Stimulated activated CD4-positive, alpha-beta T cell treated with anti-CD3 and anti-CD28 coated beads, Interleukin-15, amount 100 ng/mL, for 48 hours (primary cell): ENCODE measurements around the gene ACTC1.
"Not testable (repeated sequence)": the region's sequence is repeated elsewhere in the genome, so short reads cannot be mapped to it uniquely, and the experiment has no call there.

Source experiments
- DNase-seq, 2 donors: peaks; one replicate each; pipeline ENCODE4 v3.0.0-alpha.2; 2020; ENCODE audit warnings: low read depth in 2 of 2

The ACTC1 gene

DNA sequence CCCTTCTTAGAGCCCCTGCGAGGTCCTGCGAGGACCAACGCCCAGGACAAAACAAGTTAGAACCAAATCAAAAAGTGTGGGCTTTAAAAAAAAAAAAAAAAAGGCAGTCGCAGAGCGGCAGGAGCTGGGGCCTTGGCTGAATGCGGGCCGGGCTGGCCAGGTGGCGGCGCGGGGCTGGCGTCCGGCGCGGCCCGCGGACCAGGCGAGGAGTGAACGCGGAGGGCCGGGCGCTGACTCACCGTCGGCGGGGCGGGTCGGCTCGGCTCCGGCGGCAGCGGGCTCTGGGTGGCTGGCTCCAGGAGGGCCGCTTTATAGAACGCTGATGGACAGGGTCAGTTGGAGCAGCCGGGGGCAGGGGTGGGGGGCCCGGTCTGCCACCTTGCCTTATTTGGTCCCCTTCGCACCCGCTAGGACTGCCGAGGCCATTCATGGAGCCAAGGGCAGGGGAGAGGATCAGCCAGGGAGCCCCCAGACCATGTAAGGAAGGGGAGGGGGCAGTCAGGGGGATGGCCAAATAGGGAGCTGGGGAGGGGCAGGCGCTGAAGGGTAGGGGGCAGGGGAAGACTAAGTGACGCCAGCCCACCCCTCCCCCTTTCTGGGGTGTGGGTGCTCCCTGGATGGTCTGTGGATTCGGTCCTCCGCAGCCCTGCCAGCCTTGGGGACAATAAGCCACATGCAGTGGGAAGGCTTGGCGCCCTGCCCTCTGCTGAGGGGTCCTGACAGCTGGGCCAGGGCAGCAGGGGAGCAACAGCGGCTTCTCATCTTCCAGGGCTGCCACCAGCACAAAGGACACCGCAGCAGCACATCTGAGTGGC lies at the start of gene ACTC1:
Gene ACTC1, minus strand, starts transcription at position 283 of the 815 bp plus-strand sequence. CDS start 741 bp downstream, outside the sequence.
- no peak for DNase-seq

DNA sequence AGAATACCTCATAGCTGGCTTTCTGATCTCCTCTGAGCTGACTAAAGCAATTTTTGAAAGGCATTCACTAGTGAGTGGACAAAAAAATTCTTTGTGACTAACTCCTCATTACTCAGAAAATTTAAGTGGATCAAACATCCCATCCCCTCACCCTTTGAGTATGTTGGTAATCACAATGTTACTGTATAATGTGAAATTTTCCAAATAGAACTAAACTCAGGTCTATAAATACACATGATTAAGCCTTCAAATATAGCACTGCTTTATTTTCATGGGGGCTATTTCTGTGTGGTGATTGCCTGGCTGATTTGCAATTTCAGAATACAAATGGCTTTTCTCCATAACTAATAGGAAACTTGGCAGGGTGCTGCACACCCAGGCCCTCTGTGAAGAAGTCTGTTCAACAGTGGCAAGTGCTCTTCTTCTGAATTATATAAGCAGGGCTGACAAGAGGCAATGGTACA lies 45.9 kb upstream of the ACTC1 start:
- DNase-seq, result no peak

DNA sequence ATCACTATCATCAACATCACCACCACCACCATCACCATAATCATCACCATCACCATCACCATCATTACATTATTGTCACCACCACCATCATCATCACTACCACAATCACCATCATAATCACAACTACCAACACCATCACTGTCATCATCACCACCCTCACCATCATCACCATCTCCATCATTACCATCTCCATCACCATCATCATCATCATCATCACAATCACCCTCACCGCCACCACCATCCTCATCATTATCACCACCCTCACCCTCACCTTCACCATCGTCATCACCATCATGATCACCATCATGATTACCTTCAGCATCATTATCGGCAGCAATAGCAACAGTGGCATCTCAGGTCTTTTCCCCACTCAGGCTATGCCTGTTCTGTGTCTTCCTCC lies 42.9 kb upstream of the ACTC1 start:
- DNase-seq, result no peak

GRCh38 chr15:34837246-34838016 lies 42.1 kb upstream of the ACTC1 start:
- DNase-seq, result no peak

DNA sequence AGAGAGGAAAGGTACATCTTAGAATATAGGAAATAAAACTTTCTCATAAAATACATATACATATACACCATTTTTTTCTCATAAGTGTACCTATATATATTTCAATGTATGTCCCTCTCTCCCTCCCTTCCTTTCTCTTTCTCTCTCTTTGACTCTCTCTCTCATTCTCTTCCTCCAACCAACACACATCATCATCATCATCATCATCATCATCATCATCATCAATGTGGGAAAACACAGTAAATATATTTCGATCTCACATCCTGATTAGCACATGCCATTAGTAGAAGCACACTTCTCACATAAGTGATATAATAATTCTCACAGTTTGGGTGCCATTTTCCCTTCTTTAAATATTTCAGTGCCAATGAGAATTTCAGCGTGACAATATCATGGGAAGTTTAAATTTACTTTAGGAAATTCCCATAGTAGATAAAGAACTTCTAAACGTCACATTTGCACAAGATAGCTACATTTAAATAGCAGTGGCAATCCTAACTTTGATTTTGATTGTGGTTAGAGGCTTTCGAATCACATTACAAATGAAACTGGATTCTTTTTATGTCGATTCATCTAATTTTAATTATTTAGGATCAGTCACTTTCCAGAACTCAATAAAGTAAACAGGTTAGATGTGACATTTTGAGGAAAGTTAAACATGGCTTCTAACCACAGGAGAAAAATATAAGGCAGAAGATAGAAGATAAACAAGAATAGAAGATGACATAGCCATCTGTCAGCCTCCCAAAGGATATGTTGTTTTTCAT lies 33.0 kb upstream of the ACTC1 start:
- no peak for DNase-seq

GRCh38 chr15:34821831-34822230 lies 26.5 kb upstream of the ACTC1 start:
- DNase-seq, result no peak

DNA sequence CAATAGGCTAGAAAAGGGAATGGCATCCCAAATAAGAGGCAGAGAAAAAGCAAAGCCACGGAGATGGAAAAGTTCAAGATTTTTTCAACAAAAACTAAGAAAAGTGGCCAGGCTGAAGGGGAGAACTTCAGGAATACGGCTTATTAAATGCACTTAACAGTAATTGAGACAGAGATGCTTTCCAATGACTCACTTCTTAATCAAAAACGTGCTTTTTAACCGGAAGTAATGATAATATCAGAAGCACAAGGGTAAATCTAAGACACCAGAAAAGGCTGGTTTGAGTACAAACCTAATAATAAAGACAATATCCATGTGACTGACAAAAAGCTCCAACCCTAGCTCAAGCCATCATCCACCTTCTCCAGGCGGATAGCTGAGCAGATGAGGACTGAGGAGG lies 24.8 kb upstream of the ACTC1 start:
- no peak for DNase-seq

- DNase-seq, result no peak
These were observed 23.2 kb upstream of the ACTC1 start for GRCh38 chr15:34818526-34818925.

- DNase-seq, result no peak
These were observed 20.5 kb upstream of the ACTC1 start for GRCh38 chr15:34815836-34816235.

GRCh38 chr15:34813446-34814190 lies 18.3 kb upstream of the ACTC1 start:
- DNase-seq, result no peak

GRCh38 chr15:34812868-34813365 lies 17.6 kb upstream of the ACTC1 start:
- DNase-seq, result not testable (repeated sequence)

- DNase-seq, result no peak
These were observed 17.0 kb upstream of the ACTC1 start for GRCh38 chr15:34812369-34812768.

DNA sequence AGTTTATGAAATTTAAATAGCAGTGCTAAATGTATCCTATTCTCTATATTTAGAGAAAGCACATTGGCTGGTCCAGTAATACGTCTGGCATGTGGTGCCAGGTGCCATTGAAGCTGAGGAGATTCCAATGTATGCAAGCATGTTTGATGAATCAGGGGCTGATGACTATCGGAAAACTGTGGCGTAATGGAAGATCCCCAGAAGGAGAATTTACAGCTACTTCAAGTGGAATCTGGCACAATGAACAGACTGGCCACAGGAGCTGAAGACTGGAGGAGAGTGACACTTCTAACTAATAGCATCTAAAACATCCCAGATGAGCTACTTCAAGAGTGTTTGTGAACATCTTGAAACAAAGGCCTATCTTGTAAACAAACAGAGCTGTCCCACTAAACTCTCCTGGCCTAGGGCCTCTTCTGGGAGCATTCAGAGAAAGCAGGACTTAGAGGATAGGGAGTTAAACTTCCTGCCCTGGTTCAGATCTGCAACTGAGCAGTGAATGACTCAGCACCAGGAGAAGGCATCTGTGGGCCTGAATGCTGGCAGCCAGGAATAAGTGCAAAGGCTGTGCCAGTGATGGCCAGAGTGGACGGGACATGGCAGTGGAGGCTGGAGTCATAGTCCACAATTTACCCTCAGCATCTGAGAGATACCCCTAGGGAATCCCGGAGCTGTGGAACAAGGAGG lies 15.2 kb upstream of the ACTC1 start:
- DNase-seq, result no peak

GRCh38 chr15:34809186-34809585 lies 13.8 kb upstream of the ACTC1 start:
- DNase-seq, result no peak

GRCh38 chr15:34808016-34808415 lies 12.7 kb upstream of the ACTC1 start:
- no peak for DNase-seq

DNA sequence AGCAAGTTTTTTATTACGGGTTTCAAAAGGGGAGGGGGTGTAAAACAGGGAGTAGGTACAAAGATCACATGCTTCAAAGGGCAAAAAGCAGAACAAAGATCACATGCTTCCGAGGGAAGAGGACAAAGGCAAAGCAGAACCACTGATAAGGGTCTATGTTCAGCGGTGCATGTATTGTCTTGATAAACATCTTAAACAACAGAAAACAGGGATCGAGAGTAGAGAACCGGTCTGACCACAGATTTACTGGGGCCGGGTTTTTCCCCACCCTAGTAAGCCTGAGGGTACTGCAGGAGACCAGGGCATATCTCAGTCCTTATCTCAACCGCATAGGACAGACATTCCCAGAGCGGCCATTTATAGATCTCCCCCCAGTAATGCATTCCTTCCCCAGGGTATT lies 11.9 kb upstream of the ACTC1 start:
- not testable (repeated sequence) for DNase-seq

GRCh38 chr15:34804776-34805175 lies 9.4 kb upstream of the ACTC1 start:
- no peak for DNase-seq

GRCh38 chr15:34804113-34804512 lies 8.8 kb upstream of the ACTC1 start:
- DNase-seq, result no peak

- DNase-seq, result no peak
These were observed 7.7 kb upstream of the ACTC1 start for GRCh38 chr15:34802803-34803750.

DNA sequence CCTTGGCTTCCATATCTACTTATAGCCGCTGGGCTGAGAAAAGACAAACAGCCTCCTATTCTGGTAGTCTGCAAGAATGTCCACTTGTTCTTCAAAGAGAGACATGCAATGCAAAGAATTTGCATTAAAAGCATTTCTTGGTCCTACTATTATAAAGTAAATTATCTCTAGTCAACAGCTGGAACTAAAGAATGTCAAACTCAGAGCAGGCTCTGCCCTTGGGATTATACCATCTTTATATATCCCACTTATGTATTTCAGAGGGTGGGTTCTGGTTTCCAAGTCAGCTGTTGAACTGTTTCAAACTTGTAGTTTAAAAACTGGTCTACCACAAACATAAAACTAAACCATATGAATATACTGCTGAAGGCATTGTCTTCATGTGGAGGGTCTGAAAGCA lies 7.0 kb upstream of the ACTC1 start:
- DNase-seq, result no peak
